GM06990 (cell line): ENCODE data around the gene GNG12.

ENCODE experiments used
- DNase-seq: peaks from one replicate; pipeline ENCODE4 v3.0.0-alpha.2; 2011; ENCODE audit not compliant: insufficient read length; ENCODE audit errors: extremely low read depth
- H3K27me3 ChIP-seq: replicated peaks from 2 replicates; pipeline ENCODE4 v1.6.0; 2011; ENCODE audit warnings: low read length; ENCODE audit not compliant: control insufficient read depth, insufficient read depth
- H3K36me3 ChIP-seq: 2 replicates; pipeline ENCODE4 v1.5.1; 2011; ENCODE audit warnings: low read length; ENCODE audit not compliant: control insufficient read depth, insufficient read depth
- H3K4me3 ChIP-seq: replicated peaks from 2 replicates; pipeline ENCODE4 v1.5.1; 2011; ENCODE audit warnings: low read depth, mild to moderate bottlenecking, control low read depth, low read length
- TF ChIP-seq, protein P1 (sequence below): IDR thresholded peaks from 2 replicates; pipeline ENCODE4 v1.5.1; 2011; ENCODE audit warnings: low read length, control low read depth, mild to moderate bottlenecking, inconsistent platforms; ENCODE audit not compliant: insufficient read depth, poor library complexity, severe bottlenecking

Gene GNG12

GRCh38 chr1:67749844-67750690, 83.2 kb downstream of the GNG12 start:
- H3K27me3 ChIP-seq: no peaks in the 10 kb centered on the region
- no peak for DNase-seq
- no peak overlapping the region for H3K4me3 ChIP-seq
- TF ChIP-seq, protein P1, sequence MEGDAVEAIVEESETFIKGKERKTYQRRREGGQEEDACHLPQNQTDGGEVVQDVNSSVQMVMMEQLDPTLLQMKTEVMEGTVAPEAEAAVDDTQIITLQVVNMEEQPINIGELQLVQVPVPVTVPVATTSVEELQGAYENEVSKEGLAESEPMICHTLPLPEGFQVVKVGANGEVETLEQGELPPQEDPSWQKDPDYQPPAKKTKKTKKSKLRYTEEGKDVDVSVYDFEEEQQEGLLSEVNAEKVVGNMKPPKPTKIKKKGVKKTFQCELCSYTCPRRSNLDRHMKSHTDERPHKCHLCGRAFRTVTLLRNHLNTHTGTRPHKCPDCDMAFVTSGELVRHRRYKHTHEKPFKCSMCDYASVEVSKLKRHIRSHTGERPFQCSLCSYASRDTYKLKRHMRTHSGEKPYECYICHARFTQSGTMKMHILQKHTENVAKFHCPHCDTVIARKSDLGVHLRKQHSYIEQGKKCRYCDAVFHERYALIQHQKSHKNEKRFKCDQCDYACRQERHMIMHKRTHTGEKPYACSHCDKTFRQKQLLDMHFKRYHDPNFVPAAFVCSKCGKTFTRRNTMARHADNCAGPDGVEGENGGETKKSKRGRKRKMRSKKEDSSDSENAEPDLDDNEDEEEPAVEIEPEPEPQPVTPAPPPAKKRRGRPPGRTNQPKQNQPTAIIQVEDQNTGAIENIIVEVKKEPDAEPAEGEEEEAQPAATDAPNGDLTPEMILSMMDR: no peak
- H3K36me3 ChIP-seq: no peaks in the 10 kb centered on the region

DNA sequence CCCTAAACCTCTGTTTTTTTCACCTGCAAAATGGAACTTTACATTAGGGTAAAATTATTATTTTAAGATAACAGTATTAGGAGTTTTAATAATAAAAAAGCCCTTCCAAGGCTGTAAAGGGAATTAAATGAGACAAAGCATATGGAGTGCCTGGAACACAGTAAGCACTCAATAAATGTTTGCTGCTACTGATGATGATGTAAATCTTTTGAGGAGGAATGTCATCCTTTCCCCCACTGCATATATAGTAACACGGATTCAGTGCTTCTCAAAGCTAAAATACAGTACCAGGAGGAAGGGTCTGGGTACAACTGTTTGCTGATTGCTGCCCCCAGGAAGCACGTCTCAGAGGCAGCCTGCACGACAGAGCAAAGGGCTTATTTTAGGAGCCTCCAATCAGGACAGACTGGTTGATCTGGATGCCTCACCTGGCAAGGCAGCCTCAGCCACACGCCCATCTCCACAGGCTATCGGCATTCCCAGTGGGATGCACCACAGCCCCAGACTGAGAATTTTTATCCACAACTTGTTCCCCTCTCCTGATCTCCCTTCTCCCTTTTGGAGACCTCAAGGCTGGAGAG, 83.9 kb downstream of the GNG12 start:
- H3K27me3 ChIP-seq: no peaks in the 10 kb centered on the region
- no peaks in the 10 kb centered on the region for H3K36me3 ChIP-seq
- H3K4me3 ChIP-seq: no peak overlapping the region
- TF ChIP-seq, protein P1: no peak
- DNase-seq: no peak

GRCh38 chr1:67748630-67749029, 84.6 kb downstream of the GNG12 start:
- H3K27me3 ChIP-seq: no peaks in the 10 kb centered on the region
- H3K36me3 ChIP-seq: no peaks in the 10 kb centered on the region
- TF ChIP-seq, protein P1: no peak
- no peak for DNase-seq
- no peak overlapping the region for H3K4me3 ChIP-seq

DNA sequence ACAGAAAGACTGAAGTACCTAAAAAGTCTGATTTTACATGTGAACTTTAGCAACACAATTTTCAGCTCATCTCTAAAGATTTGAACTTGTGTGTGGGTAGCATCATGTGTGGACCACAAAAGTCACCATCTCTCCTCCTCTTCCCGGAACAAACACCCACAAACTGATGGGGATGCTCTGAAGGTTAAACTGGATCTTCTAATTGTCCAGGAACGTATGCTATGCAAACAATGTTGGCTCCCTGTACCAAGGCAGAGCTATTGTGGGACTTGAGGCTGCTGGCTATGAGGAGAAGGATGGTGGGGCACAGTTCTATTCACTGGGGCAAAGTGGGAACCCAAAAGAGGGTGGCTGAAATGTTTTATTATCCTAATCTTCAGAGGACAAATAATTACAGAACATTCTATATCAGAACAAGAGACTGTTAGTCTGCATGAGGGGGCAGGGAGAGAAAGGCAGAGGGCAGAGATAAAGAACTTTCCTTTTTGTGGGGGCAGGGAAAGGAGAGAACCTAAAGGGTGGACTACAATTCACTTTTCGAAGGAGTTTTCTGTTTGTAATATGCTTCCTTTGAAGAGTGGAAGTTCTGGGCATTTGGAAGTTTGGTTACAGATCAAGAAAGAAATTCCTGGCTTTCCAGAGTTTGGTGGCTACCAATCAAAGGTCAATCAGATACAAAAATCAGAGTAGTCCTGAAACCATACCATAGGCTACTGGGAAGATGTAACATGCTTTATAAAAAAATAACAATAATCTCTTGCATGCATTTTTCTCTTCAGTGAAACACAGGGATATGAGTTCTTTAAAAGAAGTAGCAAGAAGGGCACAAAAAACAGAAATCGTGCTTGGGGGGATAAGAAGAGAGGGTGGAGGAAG, 85.4 kb downstream of the GNG12 start:
- DNase-seq: no peak
- Histone ChIP-seq H3K36me3 (no peaks in the 10 kb centered on the region), H3K4me3 (no peak overlapping the region), H3K27me3 (no peaks in the 10 kb centered on the region)
- TF ChIP-seq, protein P1: no peak

DNA sequence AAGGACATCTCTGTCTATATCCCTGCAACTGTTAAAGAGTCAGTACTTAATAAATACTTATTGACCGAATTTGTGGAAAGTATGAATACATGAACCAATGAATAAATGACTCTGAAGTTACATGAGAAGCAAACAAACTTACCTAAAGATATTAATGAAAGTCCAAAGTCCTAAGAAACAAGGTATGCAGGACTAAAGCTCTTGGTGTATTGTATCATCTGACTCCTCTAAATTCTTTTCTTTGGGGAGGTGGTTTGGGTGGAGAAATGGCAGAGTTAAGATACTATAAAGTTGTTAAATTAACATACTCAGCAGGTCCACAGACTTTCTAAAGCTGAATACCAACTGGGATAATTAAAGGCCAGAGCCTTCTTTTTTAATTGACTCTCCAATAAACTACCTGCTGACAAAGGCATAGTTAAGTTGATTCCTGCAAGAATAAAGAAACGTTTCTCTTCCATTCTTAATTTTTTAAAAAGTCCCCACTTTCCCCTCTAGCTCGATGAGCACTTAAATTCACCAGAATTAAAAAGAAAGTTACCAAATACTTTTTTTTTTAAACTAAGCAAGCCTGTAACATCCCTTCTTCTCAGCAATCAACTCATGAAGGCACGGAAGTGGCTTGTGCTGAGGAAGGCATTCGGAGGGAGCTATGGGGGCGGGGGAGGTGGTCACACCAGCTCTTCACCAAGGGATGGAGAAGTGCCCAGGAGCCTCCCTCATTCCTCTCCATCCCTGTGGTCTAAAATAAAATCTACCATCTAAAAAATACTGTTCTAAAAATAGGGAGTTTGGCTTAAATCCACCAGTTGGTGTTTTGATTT, 87.2 kb downstream of the GNG12 start:
- no peaks in the 10 kb centered on the region for H3K36me3 ChIP-seq
- no peak for DNase-seq
- H3K4me3 ChIP-seq: no peak overlapping the region
- TF ChIP-seq, protein P1: no peak
- H3K27me3 ChIP-seq: no peaks in the 10 kb centered on the region
